ENCODE data around the gene GPA33. TPM values are rescaled to one million over a fixed set of nuclear protein-coding genes. Genes with fewer than 3 reads are reported as not detected.

Gene GPA33
- total RNA-seq, 2 experiments from 2014 or later = 1.8 to 1.9 TPM

Other genes starting within 250 kb of the GPA33 start
- gene TADA1, start 214.1 kb downstream of the GPA33 start, total RNA-seq = 10 to 100 TPM; 16.9 to 18.3 TPM
- gene ILDR2, start 114.8 kb downstream of the GPA33 start, total RNA-seq = 10 to 100 TPM; 12.5 to 13.0 TPM
- under 1 TPM in 1 of 2 experiments, not detected in 1; 0.19 TPM for gene MAEL, start 101.1 kb downstream of the GPA33 start, total RNA-seq
- not detected for gene STYXL2, start 3.7 kb upstream of the GPA33 start, total RNA-seq
- gene POU2F1, start 130.5 kb upstream of the GPA33 start, total RNA-seq = 10 to 100 TPM; 17.7 to 20.1 TPM